SK-N-MC (cell line): ENCODE data around the gene PTGDR2.

Experiments used
- DNase-seq: peaks from one replicate; pipeline ENCODE4 v3.0.0-alpha.2; 2011; ENCODE audit warnings: low read depth, low spot score
- H3K27ac ChIP-seq: fragments of 200-600 bp; sonication (generic); 2 replicates; pipeline ENCODE4 v1.5.1; 2016; ENCODE audit warnings: mixed run types
- H3K36me3 ChIP-seq: fragments of 200-600 bp; sonication (generic); 2 replicates; pipeline ENCODE4 v1.6.1; 2017; ENCODE audit warnings: antibody characterized with exemption, low read length, mixed read lengths; ENCODE audit not compliant: insufficient read depth
- H3K4me3 ChIP-seq: fragments of 200-600 bp; sonication (generic); 2 replicates; pipeline ENCODE4 v1.5.1; 2016
- H3K9ac ChIP-seq: fragments of 200-600 bp; sonication (generic); 2 replicates; pipeline ENCODE4 v1.8.0; 2017; ENCODE audit warnings: mixed run types, mixed read lengths; ENCODE audit not compliant: insufficient read length
- H3K9me3 ChIP-seq: fragments of 200-600 bp; sonication (generic); 2 replicates; pipeline ENCODE4 v1.6.1; 2017; ENCODE audit warnings: low read depth, mild to moderate bottlenecking, antibody characterized with exemption, low read length, moderate library complexity, mixed read lengths
- EZH2 ChIP-seq: fragments of 200-600 bp; sonication (generic); IDR thresholded peaks from one replicate; pipeline ENCODE4 v1.6.1; 2017; ENCODE audit warnings: antibody characterized with exemption
- FOXP2 ChIP-seq: optimal IDR thresholded peaks from 2 replicates; pipeline ENCODE3; 2011; ENCODE audit warnings: mild to moderate bottlenecking, moderate library complexity; ENCODE audit not compliant: insufficient read depth; ENCODE audit errors: extremely low read length, control extremely low read depth
- POLR2AphosphoS5 ChIP-seq: IDR thresholded peaks from 2 replicates; pipeline ENCODE4 v1.6.1; 2012; ENCODE audit warnings: mild to moderate bottlenecking, low read depth, low read length, borderline replicate concordance

The PTGDR2 gene

GRCh38 chr11:60864856-60865513 lies 9.2 kb upstream of the PTGDR2 start:
- TF ChIP-seq POLR2AphosphoS5, result no peak
- no peak for TF ChIP-seq EZH2
- no peak for TF ChIP-seq FOXP2
- Histone ChIP-seq H3K9me3 (no peaks in the 10 kb centered on the region), H3K27ac (no peak overlapping the region), H3K36me3 (no peaks in the 10 kb centered on the region), H3K9ac (no peak overlapping the region), H3K4me3 (no peak overlapping the region)
- no peak for DNase-seq

- Histone ChIP-seq H3K27ac (no peak overlapping the region), H3K36me3 (no peaks in the 10 kb centered on the region), H3K4me3 (no peak overlapping the region), H3K9ac (no peak overlapping the region), H3K9me3 (no peaks in the 10 kb centered on the region)
- DNase-seq, result no peak
- no peak for TF ChIP-seq FOXP2
- no peak for TF ChIP-seq POLR2AphosphoS5
- TF ChIP-seq EZH2, result no peak
Measured at GRCh38 chr11:60863550-60864521, 8.1 kb upstream of the PTGDR2 start.

- H3K27ac ChIP-seq, result no peak overlapping the region
- DNase-seq, result no peak
- TF ChIP-seq FOXP2 (no peak), POLR2AphosphoS5 (no peak), EZH2 (no peak)
Measured at GRCh38 chr11:60862171-60862570, 6.4 kb upstream of the PTGDR2 start.

GRCh38 chr11:60860943-60861342 lies 5.2 kb upstream of the PTGDR2 start:
- no peak overlapping the region for H3K4me3 ChIP-seq
- no peak overlapping the region for H3K9ac ChIP-seq
- TF ChIP-seq POLR2AphosphoS5 (no peak), EZH2 (no peak), FOXP2 (no peak)
- no peaks in the 10 kb centered on the region for H3K36me3 ChIP-seq
- H3K9me3 ChIP-seq, result no peaks in the 10 kb centered on the region
- no peak overlapping the region for H3K27ac ChIP-seq
- DNase-seq, result no peak

More at GRCh38 chr11:60862171-60862570, 6.4 kb upstream of the PTGDR2 start:
- Histone ChIP-seq H3K4me3 (no peak overlapping the region), H3K9me3 (no peaks in the 10 kb centered on the region), H3K9ac (no peak overlapping the region), H3K36me3 (no peaks in the 10 kb centered on the region)

GRCh38 chr11:60859616-60860250 lies 4.0 kb upstream of the PTGDR2 start:
- Histone ChIP-seq H3K9ac (no peak overlapping the region), H3K9me3 (no peaks in the 10 kb centered on the region), H3K36me3 (no peaks in the 10 kb centered on the region), H3K27ac (no peak overlapping the region), H3K4me3 (no peak overlapping the region)
- TF ChIP-seq POLR2AphosphoS5 (no peak), EZH2 (no peak), FOXP2 (no peak)
- no peak for DNase-seq

GRCh38 chr11:60858731-60859464 lies 3.1 kb upstream of the PTGDR2 start:
- no peak for DNase-seq
- TF ChIP-seq POLR2AphosphoS5, result no peak
- TF ChIP-seq EZH2, result no peak
- H3K9me3 ChIP-seq, result no peaks in the 10 kb centered on the region
- H3K36me3 ChIP-seq, result no peaks in the 10 kb centered on the region
- H3K27ac ChIP-seq, result no peak overlapping the region
- H3K9ac ChIP-seq, result no peak overlapping the region
- no peak overlapping the region for H3K4me3 ChIP-seq

- no peaks in the 10 kb centered on the region for H3K9me3 ChIP-seq
- H3K36me3 ChIP-seq, result no peaks in the 10 kb centered on the region
- no peak overlapping the region for H3K27ac ChIP-seq
- H3K4me3 ChIP-seq, result no peak overlapping the region
- TF ChIP-seq FOXP2 (no peak), EZH2 (no peak), POLR2AphosphoS5 (no peak)
- H3K9ac ChIP-seq, result no peak overlapping the region
- DNase-seq, result no peak
Measured at GRCh38 chr11:60858236-60858635, 2.5 kb upstream of the PTGDR2 start.

GRCh38 chr11:60857378-60858232 lies 1.9 kb upstream of the PTGDR2 start:
- Histone ChIP-seq H3K27ac (no peak overlapping the region), H3K9ac (no peak overlapping the region), H3K36me3 (no peaks in the 10 kb centered on the region), H3K4me3 (no peak overlapping the region), H3K9me3 (no peaks in the 10 kb centered on the region)
- no peak for TF ChIP-seq FOXP2
- no peak for TF ChIP-seq POLR2AphosphoS5
- TF ChIP-seq EZH2, result no peak
- no peak for DNase-seq
